ENCODE measurements around the gene ELMO3.

ELMO3 gene

GRCh38 chr16:67226804-67227566 is 28.1 kb downstream of the ELMO3 start, which contains the start of gene TMEM208:
TSS of gene TMEM208 (plus strand) at chr16:67227130. CDS start at chr16:67227219, 89 bp downstream.
- H3K36me3 ChIP-seq = peaks cover 39% of the 10 kb centered on the region
- DNase-seq = peak; percentile 99
- H3K4me1 ChIP-seq = no peaks in the 10 kb centered on the region; the same call in none of the 2 replicates
- TF ChIP-seq CTCF (IDR thresholded peaks at IDR 0.05; ENCODE audit: low read depth, low read length) = no peak
- H3K27me3 ChIP-seq = no peaks in the 10 kb centered on the region
- H3K9me3 ChIP-seq = no peaks in the 10 kb centered on the region
- peak within 1 kb of the TSS; percentile 99 for H3K4me3 ChIP-seq (ENCODE audit: low read depth, low read length)

GRCh38 chr16:67227567-67227921 is 28.6 kb downstream of the ELMO3 start:
- H3K27me3 ChIP-seq = no peaks in the 10 kb centered on the region
- no peaks in the 10 kb centered on the region; the same call in none of the 2 replicates for H3K4me1 ChIP-seq
- peaks cover 39% of the 10 kb centered on the region for H3K36me3 ChIP-seq
- no peak for TF ChIP-seq CTCF (IDR thresholded peaks at IDR 0.05; ENCODE audit: low read depth, low read length)
- H3K4me3 ChIP-seq (ENCODE audit: low read depth, low read length) = peak overlapping the region; percentile 99
- DNase-seq = no peak
- no peaks in the 10 kb centered on the region for H3K9me3 ChIP-seq

GRCh38 chr16:67228034-67228785 is 29.3 kb downstream of the ELMO3 start:
- H3K4me3 ChIP-seq (ENCODE audit: low read depth, low read length) = peak overlapping the region; percentile 99
- H3K4me1 ChIP-seq = no peaks in the 10 kb centered on the region; the same call in none of the 2 replicates
- peaks cover 39% of the 10 kb centered on the region for H3K36me3 ChIP-seq
- no peak for DNase-seq
- TF ChIP-seq CTCF (IDR thresholded peaks at IDR 0.05; ENCODE audit: low read depth, low read length) = no peak
- no peaks in the 10 kb centered on the region for H3K9me3 ChIP-seq
- no peaks in the 10 kb centered on the region for H3K27me3 ChIP-seq

GRCh38 chr16:67228905-67229304 is 30.0 kb downstream of the ELMO3 start:
- peaks cover 39% of the 10 kb centered on the region for H3K36me3 ChIP-seq
- H3K4me1 ChIP-seq = no peaks in the 10 kb centered on the region; the same call in none of the 2 replicates

GRCh38 chr16:67229906-67230808 is 31.2 kb downstream of the ELMO3 start:
- Histone ChIP-seq H3K9me3 (no peaks in the 10 kb centered on the region), H3K4me1 (no peaks in the 10 kb centered on the region; the same call in 1 of the 2 replicates), H3K4me3 (ENCODE audit: low read depth, low read length) (no peak overlapping the region), H3K36me3 (peaks cover 39% of the 10 kb centered on the region), H3K27me3 (no peaks in the 10 kb centered on the region)
- no peak for DNase-seq
- TF ChIP-seq CTCF (IDR thresholded peaks at IDR 0.05; ENCODE audit: low read depth, low read length) = no peak

More at GRCh38 chr16:67228905-67229304, 30.0 kb downstream of the ELMO3 start:
- no peak for DNase-seq
- Histone ChIP-seq H3K9me3 (no peaks in the 10 kb centered on the region), H3K4me3 (ENCODE audit: low read depth, low read length) (no peak overlapping the region), H3K27me3 (no peaks in the 10 kb centered on the region)
- no peak for TF ChIP-seq CTCF (IDR thresholded peaks at IDR 0.05; ENCODE audit: low read depth, low read length)

Measured in BE2C (cell line).